Neutrophil (primary cell): ENCODE data around the gene TFEB.
A peak's percentile ranks its signal among the peaks of the same experiment; 100 is the strongest.

Source experiments
- H3K27ac ChIP-seq: fragments of 200-600 bp; sonication (generic); 2 replicates; pipeline ENCODE4 v1.5.1; 2016; ENCODE audit warnings: mild to moderate bottlenecking, moderate library complexity
- H3K27me3 ChIP-seq: fragments of 200-600 bp; sonication (generic); 2 replicates; pipeline ENCODE4 v1.6.0; 2016; ENCODE audit warnings: mild to moderate bottlenecking
- H3K36me3 ChIP-seq: fragments of 200-600 bp; sonication (generic); 2 replicates; pipeline ENCODE4 v1.5.1; 2017
- H3K4me1 ChIP-seq, 2 experiments: fragments of 200-600 bp in 1 of 2; sonication (generic) in 1 of 2; 1 replicate in 1 of 2; 2 replicates in 1 of 2; pipeline versions ENCODE4 v1.5.1 to v1.6.1; 2013 to 2016; ENCODE audit warnings: low read depth in 1 of 2, low read length in 1 of 2, mild to moderate bottlenecking in 1 of 2, moderate library complexity in 1 of 2; ENCODE audit not compliant: control insufficient read depth in 1 of 2, insufficient read depth in 1 of 2
- H3K4me3 ChIP-seq, 2 experiments: fragments of 200-600 bp in 1 of 2; sonication (generic) in 1 of 2; 1 replicate in 1 of 2; 2 replicates in 1 of 2; pipeline ENCODE4 v1.5.1; 2013 to 2016; ENCODE audit warnings: low read depth in 1 of 2, low read length in 1 of 2, mild to moderate bottlenecking in 1 of 2, moderate library complexity in 1 of 2
- H3K9me3 ChIP-seq: fragments of 200-600 bp; sonication (generic); 2 replicates; pipeline ENCODE4 v1.5.1; 2016
- CTCF ChIP-seq: fragments of 200-600 bp; sonication (generic); IDR thresholded peaks from 2 replicates; pipeline ENCODE4 v1.5.1; 2016; ENCODE audit warnings: antibody characterized with exemption

TFEB gene

GRCh38 chr6:41717392-41717736 lies 18.0 kb downstream of the TFEB start:
- TF ChIP-seq CTCF, result no peak
- peaks cover 48 to 58% of the 10 kb centered on the region in 2 experiments for H3K4me1 ChIP-seq
- H3K27ac ChIP-seq, result peak overlapping the region; percentile 54

GRCh38 chr6:41716516-41717391 lies 18.7 kb downstream of the TFEB start:
- Histone ChIP-seq H3K9me3 (no peaks in the 10 kb centered on the region), H3K4me3 (no peak overlapping the region), H3K27ac (peak overlapping the region; percentile 54), H3K36me3 (peaks cover 37% of the 10 kb centered on the region), H3K4me1 (peaks cover 44 to 52% of the 10 kb centered on the region in 2 experiments), H3K27me3 (no peaks in the 10 kb centered on the region)
- no peak for TF ChIP-seq CTCF

More at GRCh38 chr6:41717392-41717736, 18.0 kb downstream of the TFEB start:
- Histone ChIP-seq H3K36me3 (peaks cover 37% of the 10 kb centered on the region), H3K27me3 (no peaks in the 10 kb centered on the region), H3K9me3 (no peaks in the 10 kb centered on the region), H3K4me3 (no peak overlapping the region)

GRCh38 chr6:41715795-41716515 lies 19.5 kb downstream of the TFEB start:
- H3K36me3 ChIP-seq, result peaks cover 37% of the 10 kb centered on the region
- H3K27ac ChIP-seq, result no peak overlapping the region
- TF ChIP-seq CTCF, result no peak
- H3K9me3 ChIP-seq, result no peaks in the 10 kb centered on the region
- H3K4me3 ChIP-seq, result no peak overlapping the region
- no peaks in the 10 kb centered on the region for H3K27me3 ChIP-seq
- H3K4me1 ChIP-seq, result peaks cover 36 to 44% of the 10 kb centered on the region in 2 experiments

GRCh38 chr6:41714556-41715273 lies 20.7 kb downstream of the TFEB start:
- Histone ChIP-seq H3K9me3 (no peaks in the 10 kb centered on the region), H3K36me3 (peaks cover 37% of the 10 kb centered on the region), H3K4me1 (peaks cover 27 to 31% of the 10 kb centered on the region in 2 experiments), H3K4me3 (no peak overlapping the region), H3K27me3 (no peaks in the 10 kb centered on the region), H3K27ac (no peak overlapping the region)
- no peak for TF ChIP-seq CTCF

GRCh38 chr6:41713650-41714291 lies 21.6 kb downstream of the TFEB start:
- Histone ChIP-seq H3K27ac (peak overlapping the region; percentile 60), H3K9me3 (no peaks in the 10 kb centered on the region), H3K36me3 (peaks cover 31% of the 10 kb centered on the region), H3K4me1 (peaks cover 29 to 32% of the 10 kb centered on the region in 2 experiments), H3K27me3 (no peaks in the 10 kb centered on the region), H3K4me3 (no peak overlapping the region)
- no peak for TF ChIP-seq CTCF
